ENCODE results near the gene PHF2.

PHF2 gene

DNA sequence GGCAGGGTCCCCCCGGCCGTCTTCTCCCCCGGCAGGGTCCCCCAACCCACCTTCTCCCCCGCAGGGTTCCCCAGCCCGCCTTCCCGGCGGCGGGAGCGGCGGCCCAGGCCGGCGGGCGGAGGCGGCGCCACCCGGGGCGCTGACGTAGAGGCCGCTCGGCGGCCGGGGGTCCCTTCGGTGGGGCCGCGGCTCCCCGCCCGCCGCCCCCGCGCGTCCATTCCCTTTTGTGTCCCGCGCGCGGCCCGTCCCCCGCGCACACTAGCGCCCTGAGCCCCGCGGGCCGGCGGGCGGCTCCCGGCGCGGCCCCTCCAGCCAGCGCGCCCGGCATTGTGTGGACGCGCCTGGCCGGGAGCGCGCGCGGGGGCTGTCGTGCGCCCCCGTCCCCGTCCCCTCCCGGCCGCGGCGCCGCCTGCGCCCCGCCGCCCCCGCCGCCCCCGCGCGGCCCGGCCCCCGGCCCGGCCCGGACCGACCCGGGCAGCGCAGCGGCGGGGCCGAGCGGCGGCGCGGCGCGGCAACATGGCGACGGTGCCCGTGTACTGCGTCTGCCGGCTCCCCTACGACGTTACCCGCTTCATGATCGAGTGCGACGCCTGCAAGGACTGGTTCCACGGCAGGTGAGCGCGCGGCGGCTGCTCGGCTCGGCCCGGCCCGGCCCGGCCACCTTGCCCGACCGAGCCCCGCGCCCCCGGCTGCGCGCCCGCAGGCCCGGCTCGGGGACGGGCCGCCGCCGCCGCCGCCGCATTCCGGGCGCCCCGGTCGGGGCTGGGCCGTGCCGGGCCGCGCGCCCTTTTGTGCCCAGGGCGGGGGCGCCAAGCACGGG lies at the start of gene PHF2:
Gene PHF2, plus strand, starts transcription at position 327 of the 820 bp plus-strand sequence. Its CDS starts 190 bp downstream, at position 517.
- DNase-seq: no peak

DNA sequence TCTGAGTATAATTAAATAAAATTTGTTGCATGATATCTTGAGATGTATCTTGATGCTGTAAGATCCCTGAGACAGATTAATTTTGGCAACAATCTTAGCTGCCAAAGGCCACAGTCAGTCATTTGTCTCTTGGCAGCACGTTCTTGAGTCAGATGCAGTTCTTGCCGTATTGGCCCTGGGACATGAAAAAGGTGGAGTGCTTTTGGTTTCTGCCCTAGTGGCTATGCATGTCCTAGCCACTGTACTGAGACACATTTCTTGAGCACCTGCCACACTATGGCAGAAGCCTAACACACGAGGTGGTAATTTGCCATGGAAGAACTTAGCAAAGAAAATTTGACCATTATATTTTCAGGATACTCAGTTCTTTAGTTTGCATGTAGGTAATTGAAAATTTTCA lies 45.0 kb upstream of the PHF2 start:
- no peak for DNase-seq

DNA sequence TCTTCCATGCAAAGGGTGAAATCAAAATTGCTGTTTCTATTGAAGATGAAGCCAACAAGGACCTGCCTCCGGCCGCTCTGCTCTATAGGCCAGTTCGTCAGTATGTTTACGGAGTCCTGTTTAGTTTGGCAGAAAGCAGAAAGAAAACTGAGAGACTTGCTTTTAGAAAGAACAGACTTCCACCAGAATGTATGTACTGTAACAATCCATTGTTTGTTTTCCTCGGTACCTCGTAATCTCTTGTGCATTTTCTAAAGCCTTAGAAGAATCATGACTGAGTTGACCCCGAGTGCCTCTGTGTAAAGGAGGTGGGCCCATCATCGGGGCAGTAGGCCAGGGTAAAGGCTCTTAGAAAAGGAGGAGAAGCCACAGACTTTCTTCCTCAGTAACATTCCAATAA lies 44.2 kb upstream of the PHF2 start:
- DNase-seq: no peak

DNA sequence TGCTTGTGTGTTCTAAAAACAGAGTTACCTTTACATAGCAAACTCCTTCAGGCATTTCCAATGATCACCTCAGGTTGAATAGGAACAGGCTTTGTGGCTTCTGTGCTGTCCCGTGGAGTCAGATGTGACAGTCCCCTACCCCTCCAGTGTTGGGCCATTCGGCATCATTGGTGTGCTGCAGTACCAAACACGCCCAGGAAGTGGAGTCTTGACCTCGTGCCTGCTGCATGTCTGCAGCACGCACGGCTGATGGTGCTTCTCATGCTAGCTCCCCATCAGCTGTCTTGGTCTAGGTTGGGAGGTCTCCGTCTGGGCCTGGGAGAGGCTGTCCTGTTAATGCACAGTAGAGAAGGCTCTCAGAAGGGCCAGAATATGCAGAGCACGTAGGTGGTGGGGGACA lies 42.5 kb upstream of the PHF2 start:
- DNase-seq: no peak

DNA sequence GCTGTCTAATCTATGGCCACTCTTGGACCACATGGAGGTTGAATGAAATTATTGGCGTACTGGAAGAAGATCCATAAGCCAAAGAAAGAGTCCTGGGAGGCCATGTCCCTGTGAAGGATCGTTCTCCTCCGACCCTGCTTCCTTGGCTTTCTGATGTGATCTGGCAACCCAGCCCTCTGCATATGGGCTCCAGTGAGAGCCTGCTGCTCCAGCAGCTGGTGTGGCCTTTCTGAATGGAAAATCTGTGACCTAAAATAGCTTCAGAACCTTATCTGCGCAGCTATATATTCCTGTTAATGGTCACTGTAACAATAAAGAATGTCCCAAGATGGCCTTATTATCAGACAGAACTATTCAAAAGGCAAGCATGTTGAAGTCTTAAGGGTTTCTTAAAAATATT lies 40.2 kb upstream of the PHF2 start:
- DNase-seq: no peak

DNA sequence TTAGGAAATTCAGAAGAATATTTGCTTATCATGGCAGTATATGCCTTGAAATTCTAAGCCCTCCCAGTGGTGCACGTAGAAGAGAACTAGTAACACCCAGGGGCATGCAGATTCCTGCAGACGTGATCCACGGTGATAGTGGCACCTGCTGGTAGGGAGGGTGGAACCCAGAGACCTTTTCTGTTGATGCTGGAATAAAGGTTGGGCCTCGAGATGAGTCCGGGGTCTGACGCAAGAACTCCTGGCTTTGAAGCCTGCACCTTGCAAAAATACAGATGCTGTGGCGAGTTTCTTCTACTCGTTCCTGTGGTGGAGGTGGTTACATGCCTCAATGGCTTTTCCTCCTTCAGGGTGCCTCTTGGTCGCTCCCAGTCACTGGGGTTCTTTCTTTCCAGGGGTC lies 39.5 kb upstream of the PHF2 start:
- DNase-seq: no peak

DNA sequence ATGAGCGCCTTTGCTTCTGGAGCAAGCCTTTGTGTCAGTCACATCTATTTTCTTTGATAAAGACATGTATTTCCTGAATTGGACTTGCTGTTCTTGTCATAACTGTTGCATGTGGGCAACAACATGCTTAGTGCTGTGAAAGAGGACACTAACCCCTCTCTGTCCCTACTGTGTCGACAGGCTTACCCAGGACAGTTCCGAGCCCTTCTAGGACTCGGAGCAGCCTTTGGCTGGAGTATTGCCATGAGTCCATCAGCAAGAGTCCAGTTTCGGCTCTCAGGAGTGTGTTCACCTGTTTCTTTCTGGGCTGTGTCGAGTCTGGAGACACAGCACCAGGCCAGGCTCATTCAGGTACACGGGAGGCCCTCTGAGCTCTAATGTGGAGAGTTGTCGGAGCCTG lies 36.1 kb upstream of the PHF2 start:
- DNase-seq: no peak

DNA sequence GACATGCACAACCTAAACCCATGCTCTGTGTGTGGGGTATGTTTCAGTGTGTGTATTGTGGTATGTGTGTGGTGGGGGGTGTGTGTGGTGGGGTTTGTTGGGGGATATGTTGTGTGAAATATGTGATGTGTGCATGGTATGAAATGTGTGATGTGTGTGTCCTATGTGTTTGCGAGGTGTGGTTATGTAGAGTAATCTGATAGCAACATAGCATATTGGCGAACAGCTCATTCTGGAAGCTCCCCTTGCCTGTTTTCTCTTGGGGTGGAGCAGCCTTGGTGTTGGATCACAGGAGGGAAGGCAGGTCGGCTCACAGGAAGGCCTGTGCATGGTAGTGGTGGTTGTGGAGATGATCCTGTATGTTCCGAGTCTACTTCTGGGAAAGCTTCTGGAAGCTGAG lies 35.4 kb upstream of the PHF2 start:
- no peak for DNase-seq

DNA sequence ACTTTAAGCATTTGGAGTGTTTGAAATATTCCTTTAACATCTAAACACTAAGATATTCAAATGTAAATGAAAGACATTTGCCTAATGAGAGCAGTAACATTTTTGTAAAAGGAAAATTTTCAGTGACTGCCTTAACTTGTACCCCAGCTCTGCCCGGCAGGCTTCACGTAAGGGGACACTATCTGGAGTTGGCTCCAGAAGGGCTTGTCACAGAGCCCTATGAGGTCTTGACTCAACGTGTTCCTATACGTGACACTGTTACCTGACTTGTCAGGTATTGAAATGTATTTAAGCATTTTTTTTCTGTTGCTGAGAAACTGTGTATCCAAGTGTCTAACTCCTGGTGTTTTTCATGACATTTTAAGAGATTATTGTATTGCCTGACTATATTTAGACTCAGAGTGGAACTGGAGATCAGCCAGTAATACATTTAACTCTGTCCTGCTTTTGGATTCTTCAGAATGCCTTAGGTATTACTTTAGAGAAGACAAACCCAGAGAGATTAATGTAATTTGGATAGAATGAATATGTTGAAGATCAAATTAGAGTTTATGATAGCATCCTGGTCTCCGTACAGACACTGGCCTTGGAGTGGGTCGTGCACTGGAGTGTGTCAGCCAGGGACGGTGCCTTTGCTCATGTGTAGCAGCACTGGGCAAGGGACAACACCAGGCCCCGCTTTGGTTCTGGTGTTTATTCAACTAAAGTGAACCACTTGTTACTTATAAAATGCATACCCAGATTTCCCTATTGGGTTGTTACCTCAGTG lies 34.6 kb upstream of the PHF2 start:
- DNase-seq: no peak

DNA sequence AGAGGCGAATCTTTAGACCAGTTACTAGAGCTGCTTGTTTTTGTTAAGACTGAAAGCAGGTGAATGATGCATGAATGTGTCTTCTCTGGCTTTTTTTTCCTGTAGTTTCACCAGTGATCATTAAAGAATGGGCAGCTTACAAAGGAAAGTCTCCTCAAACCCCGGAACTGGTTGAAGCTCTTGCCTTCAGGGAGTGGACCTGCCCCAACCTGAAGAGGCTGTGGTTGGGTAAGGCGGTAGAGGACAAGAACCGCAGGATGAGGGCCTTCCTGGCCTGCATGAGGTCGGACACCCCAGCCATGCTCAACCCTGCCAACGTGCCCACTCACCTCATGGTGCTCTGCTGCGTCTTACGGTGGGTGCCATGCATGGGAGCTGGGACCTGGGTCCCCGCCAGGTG lies 33.3 kb upstream of the PHF2 start:
- no peak for DNase-seq

DNA sequence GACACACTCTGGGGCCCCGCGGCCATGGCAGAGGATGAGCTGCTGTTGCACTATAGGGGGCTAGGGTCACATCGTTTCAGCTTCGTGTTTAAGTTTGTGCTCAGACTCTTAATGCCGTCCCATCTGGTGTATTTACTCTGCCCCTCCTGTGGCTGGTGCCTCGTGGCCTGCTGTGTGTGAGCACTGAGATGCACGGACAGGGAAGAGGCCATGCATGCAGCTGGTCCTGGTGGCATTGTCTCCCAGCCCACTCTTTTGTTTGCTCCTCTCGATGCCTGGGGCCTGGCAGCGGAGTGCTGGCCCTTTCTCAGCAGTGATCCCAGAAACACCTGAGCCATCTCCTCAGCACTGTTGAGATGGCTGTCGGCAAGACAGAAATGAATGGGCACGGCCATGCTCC lies 30.0 kb upstream of the PHF2 start:
- no peak for DNase-seq

DNA sequence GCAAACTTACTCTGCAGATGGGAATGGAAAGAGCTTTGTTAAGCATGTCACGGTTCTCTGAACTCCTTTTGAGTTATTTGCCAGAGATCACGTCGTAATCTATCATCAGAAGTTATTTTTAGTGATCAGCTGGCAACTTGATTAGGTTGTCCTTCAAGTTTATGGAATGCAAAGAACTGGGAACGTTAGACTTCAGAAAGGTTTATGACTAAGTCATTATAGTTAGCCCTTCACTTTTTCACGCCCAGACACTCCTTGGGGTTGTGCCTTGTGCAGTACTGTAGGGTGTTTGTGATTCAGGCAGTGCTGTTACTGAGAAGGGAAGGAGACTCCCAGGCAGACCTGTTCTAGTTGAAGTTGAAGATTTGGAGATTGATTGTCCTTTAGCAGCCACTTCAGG lies 26.8 kb upstream of the PHF2 start:
- no peak for DNase-seq

DNA sequence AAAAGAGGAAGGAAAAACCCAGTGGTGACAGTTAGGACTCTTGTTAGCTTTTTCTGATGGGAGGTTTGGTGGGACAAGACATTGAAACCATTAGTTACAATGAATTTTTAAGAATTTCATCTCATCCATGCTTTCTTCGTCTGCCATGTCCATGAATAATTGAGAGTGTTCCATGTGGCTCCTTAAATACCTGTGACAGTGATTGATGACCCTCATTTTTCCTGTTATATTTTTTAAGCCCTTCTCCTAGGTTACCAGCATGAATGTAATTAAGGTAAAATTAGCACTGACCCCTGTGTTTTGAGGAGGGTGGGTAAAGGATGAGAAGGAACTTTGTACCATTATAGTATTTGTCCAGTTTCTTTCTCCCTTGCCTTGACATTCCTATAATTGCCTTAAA lies 23.5 kb upstream of the PHF2 start:
- no peak for DNase-seq

DNA sequence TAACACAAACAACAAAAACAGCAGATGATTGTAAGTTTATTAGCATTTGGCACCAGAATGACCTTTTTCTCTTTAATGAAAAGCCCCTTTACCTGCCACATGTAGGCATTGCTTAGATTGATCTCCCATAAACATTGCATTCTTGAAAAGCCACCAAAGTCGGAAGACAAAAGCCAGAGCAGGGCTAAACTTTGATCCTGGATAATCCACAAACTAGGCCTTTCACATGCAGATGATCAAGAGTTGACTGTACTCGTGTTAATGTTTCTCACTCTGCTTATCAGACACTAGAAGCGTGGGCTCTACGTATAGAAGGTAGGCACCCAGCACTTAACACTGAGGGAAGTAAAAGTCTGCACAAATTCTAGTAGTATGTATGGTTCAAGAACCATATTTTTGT lies 21.0 kb upstream of the PHF2 start:
- no peak for DNase-seq

DNA sequence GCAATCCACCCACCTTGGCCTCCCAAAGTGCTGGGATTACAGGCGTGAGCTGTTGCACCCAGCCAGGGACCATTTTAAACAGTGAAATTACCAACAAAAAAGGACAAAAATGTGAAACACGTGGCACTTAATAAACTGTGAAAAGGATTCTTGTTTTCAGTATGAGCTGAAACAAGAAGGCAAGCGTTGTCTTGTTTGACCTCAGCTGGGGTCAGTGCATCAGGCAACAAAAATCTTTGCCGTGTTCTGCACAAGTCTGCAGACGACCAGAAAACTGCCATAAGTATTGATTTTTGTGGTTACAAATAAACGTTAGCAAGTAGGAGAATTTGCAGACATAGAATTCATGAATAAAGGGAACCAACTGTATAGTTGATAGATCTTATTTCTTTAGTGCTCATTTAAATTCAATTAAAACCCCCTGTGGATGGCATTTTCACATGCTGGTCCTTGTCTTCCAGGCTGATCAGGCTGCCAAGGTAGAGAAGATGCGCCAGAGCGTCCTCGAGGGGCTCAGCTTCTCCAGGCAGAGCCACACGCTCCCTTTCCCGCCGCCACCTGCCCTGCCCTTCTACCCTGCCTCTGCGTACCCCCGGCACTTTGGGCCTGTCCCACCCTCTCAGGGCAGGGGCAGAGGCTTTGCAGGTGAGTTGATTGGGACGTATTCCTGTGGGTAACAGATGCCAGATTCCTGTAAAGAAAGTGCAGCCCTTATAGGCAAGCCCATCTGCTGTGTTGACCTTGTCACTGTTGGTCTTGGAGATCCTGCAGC lies 18.8 kb upstream of the PHF2 start:
- DNase-seq: no peak

DNA sequence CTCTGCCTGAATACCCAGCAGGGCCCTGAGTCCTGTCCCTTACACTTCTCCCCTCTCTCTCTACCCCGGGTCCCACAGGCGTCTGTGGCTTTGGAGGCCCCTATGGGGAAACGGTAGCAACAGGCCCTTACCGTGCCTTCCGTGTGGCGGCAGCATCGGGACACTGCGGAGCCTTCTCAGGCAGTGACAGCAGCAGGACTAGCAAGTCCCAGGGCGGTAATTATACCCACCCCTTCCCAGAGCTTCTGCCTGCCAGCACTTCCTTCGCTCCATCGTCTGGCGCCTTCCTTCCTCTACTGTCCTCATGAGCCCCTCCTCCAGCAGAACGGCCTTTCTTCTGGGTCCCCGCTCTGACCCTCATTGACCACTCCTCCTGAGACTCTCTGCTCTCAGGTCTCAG lies 17.9 kb upstream of the PHF2 start:
- no peak for DNase-seq

DNA sequence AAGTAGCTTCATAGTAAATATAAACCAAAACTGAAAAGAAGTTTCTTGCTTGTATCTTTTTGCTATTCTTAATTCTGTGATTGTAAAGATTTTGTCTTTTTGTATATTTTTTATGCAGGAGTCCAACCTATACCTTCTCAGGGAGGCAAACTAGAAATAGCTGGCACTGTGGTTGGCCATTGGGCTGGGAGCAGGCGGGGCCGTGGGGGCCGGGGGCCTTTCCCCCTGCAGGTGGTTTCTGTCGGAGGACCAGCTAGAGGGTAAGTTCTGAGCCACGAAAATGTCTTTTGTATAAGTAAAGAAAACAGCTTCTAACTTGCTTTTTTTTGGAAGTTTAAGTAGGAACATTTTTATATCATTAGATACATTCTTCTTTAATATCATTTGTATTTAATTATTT lies 15.4 kb upstream of the PHF2 start:
- no peak for DNase-seq

DNA sequence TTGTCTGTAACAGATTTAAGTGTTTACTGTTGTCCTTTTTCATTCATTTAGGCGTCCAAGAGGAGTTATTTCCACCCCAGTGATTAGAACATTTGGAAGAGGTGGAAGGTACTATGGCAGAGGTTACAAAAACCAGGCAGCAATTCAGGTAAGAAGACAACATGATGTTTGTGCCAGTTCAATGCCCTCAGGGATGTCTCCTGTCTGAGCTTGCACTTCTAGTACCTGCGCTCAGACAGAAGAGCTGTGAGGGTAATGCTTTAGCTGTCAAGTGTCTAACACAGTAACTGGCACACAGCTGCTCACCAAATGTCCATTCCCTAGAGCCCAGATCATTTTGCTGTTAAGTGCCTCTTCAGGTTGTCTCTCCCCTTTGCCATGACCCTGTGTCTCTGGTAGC lies 14.2 kb upstream of the PHF2 start:
- DNase-seq: no peak

DNA sequence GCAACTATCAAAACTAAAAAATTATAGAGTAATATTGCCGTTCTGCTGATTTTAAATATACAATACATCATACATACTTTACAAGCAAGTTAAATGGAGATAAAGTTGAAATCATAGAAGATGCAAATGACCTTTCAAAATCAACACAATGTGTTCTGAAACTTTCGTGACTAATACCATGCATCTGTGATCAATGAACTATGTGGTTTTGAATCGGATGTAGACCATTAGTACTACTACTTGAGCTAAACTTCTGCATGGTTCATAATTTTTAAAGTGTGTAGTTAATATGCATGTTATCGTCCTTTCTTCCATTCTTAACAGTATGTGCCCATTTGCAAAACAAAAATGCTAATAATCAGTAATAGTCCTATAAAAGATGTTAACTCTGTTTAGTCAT lies 11.3 kb upstream of the PHF2 start:
- no peak for DNase-seq

DNA sequence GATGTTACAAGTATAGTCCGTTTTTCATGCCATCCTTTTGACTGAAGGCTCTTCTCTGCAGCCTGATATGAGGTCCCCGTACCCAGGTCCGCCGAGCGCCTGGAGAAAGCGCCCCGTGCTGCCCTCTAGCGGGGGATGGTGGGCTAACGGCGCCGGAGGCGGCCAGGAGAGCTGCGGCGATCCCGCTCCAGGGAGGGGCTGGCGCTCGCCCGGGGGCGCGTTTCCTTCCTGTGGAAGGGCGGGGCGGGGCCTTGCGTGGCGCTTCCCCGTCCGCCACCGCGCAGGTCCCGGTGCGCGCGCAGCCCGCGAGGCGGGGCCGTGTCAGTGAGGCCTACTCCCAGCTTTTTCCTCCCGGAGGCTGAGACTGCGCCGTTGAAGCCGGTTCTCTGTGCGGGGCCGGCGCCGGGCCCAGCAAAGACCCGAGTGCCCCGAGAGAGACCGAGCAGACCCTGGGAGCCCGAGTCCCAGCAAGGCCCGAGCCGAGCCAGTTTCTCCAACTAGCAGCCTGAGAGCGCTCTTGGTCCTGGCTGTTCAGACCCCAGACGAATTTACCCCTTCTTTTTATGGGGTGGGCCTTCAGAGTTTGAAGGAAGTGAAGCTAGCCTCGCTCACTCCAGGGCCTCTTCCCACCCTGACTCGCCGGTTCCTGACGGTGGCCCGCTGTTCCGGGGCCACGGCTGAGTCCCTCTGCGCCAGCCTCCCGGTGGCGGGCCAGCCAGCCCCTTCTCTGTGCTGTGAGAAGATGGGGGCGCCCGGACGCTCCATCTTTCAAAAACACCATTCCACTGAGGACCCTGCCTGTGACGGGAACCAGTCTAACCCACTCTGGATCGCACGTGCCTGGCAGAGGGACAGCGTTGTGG lies 9.7 kb upstream of the PHF2 start:
- DNase-seq: peak; percentile 83

DNA sequence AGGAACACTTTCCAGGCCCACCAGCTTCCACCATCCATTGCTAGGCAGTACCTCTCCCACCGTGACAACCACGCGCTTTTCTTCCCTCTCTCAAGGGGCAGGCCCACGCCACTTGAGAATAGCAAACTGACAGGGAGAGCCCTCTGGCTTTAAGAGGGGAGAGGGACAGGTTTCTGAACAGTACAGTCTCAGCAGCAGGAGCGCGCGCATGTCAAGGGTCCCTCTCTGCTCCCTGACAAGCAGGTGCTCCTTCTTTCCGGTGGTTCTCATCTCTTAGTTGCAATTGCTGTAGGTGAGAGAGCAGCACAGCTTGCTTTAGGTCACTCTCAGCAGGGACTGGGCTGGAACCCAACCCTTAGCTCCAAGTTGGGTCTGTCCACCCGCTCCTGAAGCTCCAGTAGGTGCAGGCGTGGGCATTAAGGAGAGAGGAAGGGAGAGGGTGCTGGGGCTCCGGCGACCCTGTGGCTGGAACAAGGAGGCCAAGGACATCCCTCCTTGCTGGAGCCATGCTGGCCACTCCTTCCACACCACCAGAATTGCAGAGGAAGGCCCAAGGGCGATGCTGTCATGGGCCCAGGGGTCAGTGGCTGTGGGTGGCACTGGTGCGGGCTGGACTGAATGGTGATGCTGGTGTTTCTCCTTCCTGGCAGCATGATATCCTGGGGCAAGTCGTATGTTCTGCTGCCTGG lies 9.0 kb upstream of the PHF2 start:
- no peak for DNase-seq

DNA sequence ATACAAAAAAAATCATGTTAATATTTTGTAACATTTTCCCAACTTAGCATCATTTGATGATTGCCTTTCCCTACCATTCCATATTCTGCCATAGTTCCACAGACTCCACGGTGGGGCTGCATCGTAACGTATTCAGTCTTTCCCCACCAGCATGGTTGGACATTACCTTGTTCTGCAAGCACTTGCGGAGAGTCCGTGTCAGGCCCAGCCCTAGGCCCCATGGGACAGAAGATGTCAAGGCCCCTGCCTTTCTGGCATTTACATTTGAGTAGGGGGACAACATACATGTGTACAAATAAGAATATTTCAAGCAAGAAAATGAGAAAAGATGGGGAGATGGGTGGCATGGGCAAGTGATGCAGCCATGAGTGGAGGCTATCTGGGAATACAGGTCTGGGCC lies 8.2 kb upstream of the PHF2 start:
- DNase-seq: no peak

Data from GOT3 (cell line).